ENCODE results near the gene TAF9.

- TF ChIP-seq TAF1 (IDR thresholded peaks at IDR 0.05; ENCODE audit: low read depth) (no peak), RAD21 (IDR thresholded peaks at IDR 0.05; ENCODE audit: low read depth) (no peak), TCF12 (IDR thresholded peaks at IDR 0.05; ENCODE audit: low read depth) (no peak), EP300 (IDR thresholded peaks at IDR 0.05; ENCODE audit: borderline replicate concordance) (no peak), REST (IDR thresholded peaks at IDR 0.05; ENCODE audit: low read depth) (no peak), FOXM1 (IDR thresholded peaks at IDR 0.05; ENCODE audit: borderline replicate concordance, low read depth) (no peak), TEAD4 (IDR thresholded peaks at IDR 0.05) (no peak), NFIC (IDR thresholded peaks at IDR 0.05) (no peak)
Observed at GRCh38 chr5:69329905-69330489, 39.3 kb downstream of the TAF9 start.

Measured in Ishikawa (cell line).